AG10803 (cell line): ENCODE results near the gene ASS1.

Experiments
- DNase-seq: peaks from one replicate; pipeline ENCODE4 v3.0.0; 2010; ENCODE audit warnings: low read depth
- H3K4me3 ChIP-seq: 2 replicates; pipeline ENCODE4 v1.5.1; 2011; ENCODE audit warnings: mild to moderate bottlenecking, low read length, control low read depth
- TF ChIP-seq, protein P1 (sequence below): conservative IDR thresholded peaks from 2 replicates; pipeline ENCODE4 v1.5.1; 2011; ENCODE audit warnings: mild to moderate bottlenecking, low read length, control low read depth, inconsistent platforms

ASS1 gene

DNA sequence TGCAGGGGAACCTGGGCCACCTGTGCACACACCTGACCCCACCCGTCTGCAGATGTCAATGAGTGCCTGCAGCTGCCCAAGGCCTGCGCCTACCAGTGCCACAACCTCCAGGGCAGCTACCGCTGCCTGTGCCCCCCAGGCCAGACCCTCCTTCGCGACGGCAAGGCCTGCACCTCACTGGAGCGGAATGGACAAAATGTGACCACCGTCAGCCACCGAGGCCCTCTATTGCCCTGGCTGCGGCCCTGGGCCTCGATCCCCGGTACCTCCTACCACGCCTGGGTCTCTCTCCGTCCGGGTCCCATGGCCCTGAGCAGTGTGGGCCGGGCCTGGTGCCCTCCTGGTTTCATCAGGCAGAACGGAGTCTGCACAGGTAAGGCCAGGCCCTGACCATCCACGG lies 14.5 kb upstream of the ASS1 start:
- TF ChIP-seq, protein P1, sequence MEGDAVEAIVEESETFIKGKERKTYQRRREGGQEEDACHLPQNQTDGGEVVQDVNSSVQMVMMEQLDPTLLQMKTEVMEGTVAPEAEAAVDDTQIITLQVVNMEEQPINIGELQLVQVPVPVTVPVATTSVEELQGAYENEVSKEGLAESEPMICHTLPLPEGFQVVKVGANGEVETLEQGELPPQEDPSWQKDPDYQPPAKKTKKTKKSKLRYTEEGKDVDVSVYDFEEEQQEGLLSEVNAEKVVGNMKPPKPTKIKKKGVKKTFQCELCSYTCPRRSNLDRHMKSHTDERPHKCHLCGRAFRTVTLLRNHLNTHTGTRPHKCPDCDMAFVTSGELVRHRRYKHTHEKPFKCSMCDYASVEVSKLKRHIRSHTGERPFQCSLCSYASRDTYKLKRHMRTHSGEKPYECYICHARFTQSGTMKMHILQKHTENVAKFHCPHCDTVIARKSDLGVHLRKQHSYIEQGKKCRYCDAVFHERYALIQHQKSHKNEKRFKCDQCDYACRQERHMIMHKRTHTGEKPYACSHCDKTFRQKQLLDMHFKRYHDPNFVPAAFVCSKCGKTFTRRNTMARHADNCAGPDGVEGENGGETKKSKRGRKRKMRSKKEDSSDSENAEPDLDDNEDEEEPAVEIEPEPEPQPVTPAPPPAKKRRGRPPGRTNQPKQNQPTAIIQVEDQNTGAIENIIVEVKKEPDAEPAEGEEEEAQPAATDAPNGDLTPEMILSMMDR: no peak
- DNase-seq: no peak

DNA sequence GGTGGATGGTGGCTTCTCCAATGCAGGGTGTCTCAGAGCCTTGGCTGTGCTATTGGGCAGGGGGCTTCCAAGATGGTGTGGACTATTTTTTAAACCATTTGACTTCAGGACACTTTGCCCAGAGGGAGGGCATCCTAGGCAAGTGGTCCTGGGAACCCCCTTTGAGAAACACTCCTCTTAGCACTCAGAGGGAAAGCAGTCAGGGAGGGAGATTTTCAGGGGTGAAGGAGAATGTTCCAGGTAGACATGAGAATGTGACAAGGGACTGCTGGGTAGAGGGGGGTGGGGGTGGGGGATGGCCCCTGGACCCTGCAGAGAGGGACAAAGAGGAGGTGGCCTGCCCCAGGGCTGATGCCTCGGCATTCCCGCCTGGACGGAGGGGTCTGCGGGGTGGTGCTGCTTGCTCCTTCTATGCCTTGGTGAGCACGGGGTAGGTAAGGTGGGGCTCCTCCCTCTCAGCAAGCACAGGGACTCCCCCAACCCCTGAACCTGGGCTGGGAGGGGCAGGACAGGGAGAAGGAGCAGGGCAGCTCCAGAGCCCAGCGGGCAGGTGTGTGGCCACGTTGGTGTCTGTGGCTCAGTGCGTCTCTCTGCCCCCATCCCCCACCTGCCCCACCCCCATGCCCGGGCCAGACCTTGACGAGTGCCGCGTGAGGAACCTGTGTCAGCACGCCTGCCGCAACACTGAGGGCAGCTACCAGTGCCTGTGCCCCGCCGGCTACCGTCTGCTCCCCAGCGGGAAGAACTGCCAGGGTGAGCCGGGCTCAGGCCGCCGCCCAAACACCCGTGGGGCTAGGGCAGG lies 13.8 kb upstream of the ASS1 start:
- no peak for DNase-seq

More for the DNA sequence above, 14.5 kb upstream of the ASS1 start:
- no peak overlapping the region for H3K4me3 ChIP-seq

DNA sequence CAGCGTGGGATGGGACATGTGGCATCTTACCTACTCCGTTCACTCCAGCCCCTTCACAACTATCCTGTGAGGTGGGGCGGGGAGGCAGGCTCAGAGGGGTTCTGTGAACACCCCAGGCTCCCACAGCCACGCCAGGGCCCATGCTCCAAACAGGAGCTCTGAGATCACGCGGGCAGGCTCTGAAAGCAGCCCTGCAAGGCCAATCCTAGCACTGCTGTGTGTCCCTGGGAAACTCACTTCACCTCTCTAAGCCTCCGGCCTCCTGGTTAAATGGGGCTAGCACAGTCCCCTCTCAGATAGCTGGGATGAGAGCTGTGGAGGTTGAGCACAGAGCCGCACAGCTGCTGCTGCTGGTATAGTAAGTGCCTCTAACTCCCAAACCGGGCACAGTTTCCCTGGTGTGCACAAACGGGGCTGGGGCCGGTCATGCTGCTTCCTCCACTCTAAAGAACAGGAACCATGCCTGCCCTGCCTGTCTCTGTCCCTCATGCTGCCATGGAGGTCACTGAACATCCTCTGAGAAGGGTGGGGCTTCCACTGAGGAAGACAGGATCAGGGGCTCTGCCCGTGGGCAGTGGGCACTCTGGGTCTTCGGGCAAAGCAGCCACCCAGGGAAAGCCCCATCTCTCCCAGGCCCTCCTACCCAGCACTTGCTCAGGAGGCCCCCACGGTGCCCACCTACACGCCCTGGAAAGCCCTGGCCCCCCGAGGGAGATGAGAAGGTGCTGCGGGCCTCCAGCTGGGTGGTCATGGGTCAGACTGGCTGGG lies 13.0 kb upstream of the ASS1 start:
- no peak overlapping the region for H3K4me3 ChIP-seq
- TF ChIP-seq, protein P1: no peak
- DNase-seq: no peak

More for the DNA sequence above, 13.8 kb upstream of the ASS1 start:
- no peak overlapping the region for H3K4me3 ChIP-seq
- TF ChIP-seq, protein P1: no peak

DNA sequence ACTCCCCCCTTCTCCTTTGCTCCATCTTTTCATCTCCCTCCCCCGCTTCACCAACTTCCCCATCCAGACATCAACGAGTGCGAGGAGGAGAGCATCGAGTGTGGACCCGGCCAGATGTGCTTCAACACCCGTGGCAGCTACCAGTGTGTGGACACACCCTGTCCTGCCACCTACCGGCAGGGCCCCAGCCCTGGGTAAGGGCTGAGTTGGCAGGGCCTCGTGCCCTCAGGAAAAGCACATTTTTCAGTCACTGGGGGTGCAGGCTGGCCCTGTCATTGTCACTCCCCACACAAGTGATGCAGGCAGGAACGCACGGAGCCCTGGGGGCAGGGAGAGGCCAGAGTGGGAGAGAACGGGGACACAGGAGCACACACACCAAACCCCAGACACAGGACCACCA lies 12.4 kb upstream of the ASS1 start:
- H3K4me3 ChIP-seq: no peak overlapping the region
- DNase-seq: no peak
- TF ChIP-seq, protein P1: no peak

DNA sequence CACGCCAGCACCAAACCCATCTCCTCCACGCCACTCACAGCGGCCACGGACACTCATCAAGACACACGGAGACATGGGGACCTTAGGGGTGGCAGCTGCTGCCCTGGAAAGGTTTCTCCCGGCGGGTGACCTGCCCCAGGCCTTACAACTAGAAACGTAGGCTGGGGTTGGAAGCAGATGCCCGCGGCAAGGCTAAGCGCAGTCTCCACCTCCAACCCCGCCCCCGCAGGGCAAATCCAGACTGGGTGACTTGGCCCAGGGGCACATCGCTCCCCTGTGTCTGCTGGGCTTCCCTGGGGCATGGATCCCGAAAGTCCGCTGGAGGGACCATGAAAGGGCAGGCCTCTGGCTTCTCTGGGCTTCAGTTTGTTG lies 12.0 kb upstream of the ASS1 start:
- TF ChIP-seq, protein P1: no peak
- no peak overlapping the region for H3K4me3 ChIP-seq
- no peak for DNase-seq

DNA sequence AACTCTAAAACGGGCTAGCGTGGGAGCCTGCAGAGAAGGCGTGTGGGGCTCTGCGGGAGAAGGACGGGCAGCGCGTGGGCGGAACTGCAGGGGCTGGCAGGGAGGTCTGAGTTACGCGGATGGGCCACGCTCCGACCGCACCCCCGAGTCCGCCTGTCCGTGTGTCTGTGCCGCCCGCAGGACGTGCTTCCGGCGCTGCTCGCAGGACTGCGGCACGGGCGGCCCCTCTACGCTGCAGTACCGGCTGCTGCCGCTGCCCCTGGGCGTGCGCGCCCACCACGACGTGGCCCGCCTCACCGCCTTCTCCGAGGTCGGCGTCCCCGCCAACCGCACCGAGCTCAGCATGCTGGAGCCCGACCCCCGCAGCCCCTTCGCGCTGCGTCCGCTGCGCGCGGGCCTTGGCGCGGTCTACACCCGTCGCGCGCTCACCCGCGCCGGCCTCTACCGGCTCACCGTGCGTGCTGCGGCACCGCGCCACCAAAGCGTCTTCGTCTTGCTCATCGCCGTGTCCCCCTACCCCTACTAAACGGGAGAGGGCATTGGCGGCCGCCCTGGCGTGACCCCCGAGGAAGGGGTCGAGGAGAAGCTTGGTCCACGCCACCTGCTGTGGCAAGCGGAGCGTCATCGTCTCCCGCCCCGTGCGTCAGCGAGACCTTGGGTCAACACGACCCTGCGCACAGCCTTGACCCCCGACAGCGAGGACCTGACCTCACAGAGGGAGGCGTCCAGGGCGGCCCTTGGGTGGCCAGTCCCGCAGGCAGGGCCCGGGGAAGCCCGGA lies 11.4 kb upstream of the ASS1 start:
- TF ChIP-seq, protein P1: peak; percentile 31
- peak; percentile 55 for DNase-seq
- peak overlapping the region; percentile 26 for H3K4me3 ChIP-seq
